Upper lobe of left lung (tissue), 4 donors: ENCODE results near the gene SENP5.

Experiments used
- EP300 ChIP-seq, 4 donors: sonication (generic); formaldehyde crosslinking; IDR thresholded peaks; one replicate each; pipeline ENCODE4 v1.5.1; 2017; ENCODE audit warnings: antibody characterized with exemption in 4 of 4, control low read depth in 2 of 4
- POLR2A ChIP-seq, 4 donors: fragments of 450-650 bp; IDR thresholded peaks; one replicate each; pipeline ENCODE4 v1.5.1; 2016 to 2017; ENCODE audit warnings: antibody characterized with exemption in 4 of 4, mild to moderate bottlenecking in 2 of 4
- POLR2AphosphoS5 ChIP-seq, 2 donors: sonication (generic); formaldehyde crosslinking; IDR thresholded peaks; one replicate each; pipeline ENCODE4 v1.5.1; 2017; ENCODE audit warnings: antibody characterized with exemption in 2 of 2
- TF ChIP-seq, protein P1 (sequence below), 6 experiments: fragments of 450-650 bp in 4 of 6; fragments of 200-600 bp in 2 of 6; sonication (generic) in 2 of 6; IDR thresholded peaks; one replicate each; pipeline ENCODE4 v1.5.1; 2016 to 2019; ENCODE audit warnings: antibody characterized with exemption in 6 of 6

GRCh38 chr3:196962108-196962929 is 94.6 kb downstream of the SENP5 start:
- TF ChIP-seq, protein P1, sequence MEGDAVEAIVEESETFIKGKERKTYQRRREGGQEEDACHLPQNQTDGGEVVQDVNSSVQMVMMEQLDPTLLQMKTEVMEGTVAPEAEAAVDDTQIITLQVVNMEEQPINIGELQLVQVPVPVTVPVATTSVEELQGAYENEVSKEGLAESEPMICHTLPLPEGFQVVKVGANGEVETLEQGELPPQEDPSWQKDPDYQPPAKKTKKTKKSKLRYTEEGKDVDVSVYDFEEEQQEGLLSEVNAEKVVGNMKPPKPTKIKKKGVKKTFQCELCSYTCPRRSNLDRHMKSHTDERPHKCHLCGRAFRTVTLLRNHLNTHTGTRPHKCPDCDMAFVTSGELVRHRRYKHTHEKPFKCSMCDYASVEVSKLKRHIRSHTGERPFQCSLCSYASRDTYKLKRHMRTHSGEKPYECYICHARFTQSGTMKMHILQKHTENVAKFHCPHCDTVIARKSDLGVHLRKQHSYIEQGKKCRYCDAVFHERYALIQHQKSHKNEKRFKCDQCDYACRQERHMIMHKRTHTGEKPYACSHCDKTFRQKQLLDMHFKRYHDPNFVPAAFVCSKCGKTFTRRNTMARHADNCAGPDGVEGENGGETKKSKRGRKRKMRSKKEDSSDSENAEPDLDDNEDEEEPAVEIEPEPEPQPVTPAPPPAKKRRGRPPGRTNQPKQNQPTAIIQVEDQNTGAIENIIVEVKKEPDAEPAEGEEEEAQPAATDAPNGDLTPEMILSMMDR (IDR thresholded peaks at IDR 0.05), result no peak
- TF ChIP-seq POLR2AphosphoS5 (IDR thresholded peaks at IDR 0.05) (no peak), EP300 (IDR thresholded peaks at IDR 0.05) (no peak), POLR2A (IDR thresholded peaks at IDR 0.05) (no peak)
